Heart left ventricle (tissue), 13 donors: ENCODE measurements around the gene HDGFL3.

ENCODE experiments used
- POLR2A ChIP-seq, 2 donors: fragments of 450-650 bp; IDR thresholded peaks; one replicate each; pipeline ENCODE4 v1.6.1; 2017; ENCODE audit warnings: antibody characterized with exemption in 2 of 2, mild to moderate bottlenecking in 2 of 2, moderate library complexity in 2 of 2
- TF ChIP-seq, protein P1 (sequence below), 12 donors: fragments of 200-600 bp; sonication (generic) in 4 of 12; IDR thresholded peaks; one replicate each; pipeline versions ENCODE4 v1.5.0 to v1.8.0; 2018 to 2022; ENCODE audit warnings: antibody characterized with exemption in 12 of 12, mild to moderate bottlenecking in 5 of 12
- donor health status: ischemic (EF 13 %, LVEDD 7.1; RV severe dilation, severe dysfunction).
- donor health status: DM: no; HTN: yes; CAD: no.
- donor health status: DM: no; HTN: no; CAD: no.
- donor health status: ischemic (EF 25% LVEDD 6.9; RV normal size, moderate dysfunction).
- donor health status: ischemic (EF 25% LVEDD 5.7; RV mildly dilated, moderate dysfunction).
- donor health status: ischemic (EF 35%, LVEDD 5.7; RV mildly dilated, moderate dysfunction).
- donor health status: nonischemic (EF 11% LVEDD 7.7; RV severe dilation, severe dysfunction).
- donor health status: DM: yes; HTN: yes; CAD: no.
- donor health status: PGD.
- donor health status: ischemic (EF 29% LVEDD 5.4; RV normal size, mild dysfunction).
- donor health status: nonischemic (EF 23%, LVEDD 6.1; RV moderate dilation, normal function).

- TF ChIP-seq, protein P1, sequence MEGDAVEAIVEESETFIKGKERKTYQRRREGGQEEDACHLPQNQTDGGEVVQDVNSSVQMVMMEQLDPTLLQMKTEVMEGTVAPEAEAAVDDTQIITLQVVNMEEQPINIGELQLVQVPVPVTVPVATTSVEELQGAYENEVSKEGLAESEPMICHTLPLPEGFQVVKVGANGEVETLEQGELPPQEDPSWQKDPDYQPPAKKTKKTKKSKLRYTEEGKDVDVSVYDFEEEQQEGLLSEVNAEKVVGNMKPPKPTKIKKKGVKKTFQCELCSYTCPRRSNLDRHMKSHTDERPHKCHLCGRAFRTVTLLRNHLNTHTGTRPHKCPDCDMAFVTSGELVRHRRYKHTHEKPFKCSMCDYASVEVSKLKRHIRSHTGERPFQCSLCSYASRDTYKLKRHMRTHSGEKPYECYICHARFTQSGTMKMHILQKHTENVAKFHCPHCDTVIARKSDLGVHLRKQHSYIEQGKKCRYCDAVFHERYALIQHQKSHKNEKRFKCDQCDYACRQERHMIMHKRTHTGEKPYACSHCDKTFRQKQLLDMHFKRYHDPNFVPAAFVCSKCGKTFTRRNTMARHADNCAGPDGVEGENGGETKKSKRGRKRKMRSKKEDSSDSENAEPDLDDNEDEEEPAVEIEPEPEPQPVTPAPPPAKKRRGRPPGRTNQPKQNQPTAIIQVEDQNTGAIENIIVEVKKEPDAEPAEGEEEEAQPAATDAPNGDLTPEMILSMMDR (IDR thresholded peaks at IDR 0.05) = no peak
- TF ChIP-seq POLR2A (IDR thresholded peaks at IDR 0.05) = no peak
Measured at GRCh38 chr15:83200589-83200988, 7.0 kb downstream of the HDGFL3 start.
